ENCODE results near the gene TMEM121.
"Not testable (repeated sequence)": the region's sequence is repeated elsewhere in the genome, so short reads cannot be mapped to it uniquely, and the experiment has no call there.

DNA sequence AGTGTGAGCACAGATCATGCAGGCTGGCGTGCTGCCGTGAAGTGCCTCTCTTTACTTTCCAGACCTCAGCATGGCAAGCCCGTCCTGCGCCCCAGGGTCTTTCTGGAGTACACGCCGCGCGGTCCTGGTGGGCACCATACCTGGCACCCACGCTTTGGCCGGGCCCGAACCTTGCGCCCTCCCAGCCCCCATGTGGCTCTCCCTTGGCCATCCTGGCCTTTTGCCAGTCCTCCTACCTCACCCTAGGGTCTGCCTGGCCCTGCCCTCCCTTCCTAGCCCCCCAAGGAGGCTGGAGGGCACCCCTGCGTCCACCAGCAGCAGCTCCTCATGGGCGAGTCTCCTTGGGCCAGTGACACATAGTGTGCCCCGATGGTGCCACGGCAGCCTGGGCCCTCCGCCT lies 48.0 kb downstream of the TMEM121 start:
- not testable (repeated sequence) for TF ChIP-seq EZH2 (IDR thresholded peaks at IDR 0.05; ENCODE audit: insufficient read depth, low read length)
- TF ChIP-seq, protein P1, sequence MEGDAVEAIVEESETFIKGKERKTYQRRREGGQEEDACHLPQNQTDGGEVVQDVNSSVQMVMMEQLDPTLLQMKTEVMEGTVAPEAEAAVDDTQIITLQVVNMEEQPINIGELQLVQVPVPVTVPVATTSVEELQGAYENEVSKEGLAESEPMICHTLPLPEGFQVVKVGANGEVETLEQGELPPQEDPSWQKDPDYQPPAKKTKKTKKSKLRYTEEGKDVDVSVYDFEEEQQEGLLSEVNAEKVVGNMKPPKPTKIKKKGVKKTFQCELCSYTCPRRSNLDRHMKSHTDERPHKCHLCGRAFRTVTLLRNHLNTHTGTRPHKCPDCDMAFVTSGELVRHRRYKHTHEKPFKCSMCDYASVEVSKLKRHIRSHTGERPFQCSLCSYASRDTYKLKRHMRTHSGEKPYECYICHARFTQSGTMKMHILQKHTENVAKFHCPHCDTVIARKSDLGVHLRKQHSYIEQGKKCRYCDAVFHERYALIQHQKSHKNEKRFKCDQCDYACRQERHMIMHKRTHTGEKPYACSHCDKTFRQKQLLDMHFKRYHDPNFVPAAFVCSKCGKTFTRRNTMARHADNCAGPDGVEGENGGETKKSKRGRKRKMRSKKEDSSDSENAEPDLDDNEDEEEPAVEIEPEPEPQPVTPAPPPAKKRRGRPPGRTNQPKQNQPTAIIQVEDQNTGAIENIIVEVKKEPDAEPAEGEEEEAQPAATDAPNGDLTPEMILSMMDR (IDR thresholded peaks at IDR 0.05; ENCODE audit: insufficient read depth, low read depth, low read length): not testable (repeated sequence)
